B cell (primary cell): ENCODE results near the gene TCAP.

ENCODE experiments used
- CTCF ChIP-seq: fragments of 200-600 bp; IDR thresholded peaks from one replicate; pipeline ENCODE4 v1.8.0; 2022; ENCODE audit warnings: antibody characterized with exemption, mild to moderate bottlenecking
- EZH2 ChIP-seq: IDR thresholded peaks from 2 replicates; pipeline ENCODE4 v1.6.1; 2012; ENCODE audit warnings: borderline replicate concordance, low read depth, mild to moderate bottlenecking, moderate library complexity, low read length; ENCODE audit not compliant: insufficient read depth, poor library complexity, severe bottlenecking

GRCh38 chr17:39672522-39673334 is 7.6 kb downstream of the TCAP start:
- TF ChIP-seq CTCF (no peak), EZH2 (no peak)
